HG02840 (cell line): ENCODE measurements around the gene HLA-DMA.

Source experiments
- ATAC-seq: cut with Tn5 transposase; IDR thresholded peaks from one replicate; pipeline ENCODE4 v1.9.1; 2021; ENCODE audit warnings: mild to moderate bottlenecking, moderate library complexity, moderate number of reproducible peaks; ENCODE audit not compliant: unreplicated experiment, low FRiP score

The HLA-DMA gene

GRCh38 chr6:32975886-32976285 lies 23.0 kb upstream of the HLA-DMA start:
- no peak for ATAC-seq

DNA sequence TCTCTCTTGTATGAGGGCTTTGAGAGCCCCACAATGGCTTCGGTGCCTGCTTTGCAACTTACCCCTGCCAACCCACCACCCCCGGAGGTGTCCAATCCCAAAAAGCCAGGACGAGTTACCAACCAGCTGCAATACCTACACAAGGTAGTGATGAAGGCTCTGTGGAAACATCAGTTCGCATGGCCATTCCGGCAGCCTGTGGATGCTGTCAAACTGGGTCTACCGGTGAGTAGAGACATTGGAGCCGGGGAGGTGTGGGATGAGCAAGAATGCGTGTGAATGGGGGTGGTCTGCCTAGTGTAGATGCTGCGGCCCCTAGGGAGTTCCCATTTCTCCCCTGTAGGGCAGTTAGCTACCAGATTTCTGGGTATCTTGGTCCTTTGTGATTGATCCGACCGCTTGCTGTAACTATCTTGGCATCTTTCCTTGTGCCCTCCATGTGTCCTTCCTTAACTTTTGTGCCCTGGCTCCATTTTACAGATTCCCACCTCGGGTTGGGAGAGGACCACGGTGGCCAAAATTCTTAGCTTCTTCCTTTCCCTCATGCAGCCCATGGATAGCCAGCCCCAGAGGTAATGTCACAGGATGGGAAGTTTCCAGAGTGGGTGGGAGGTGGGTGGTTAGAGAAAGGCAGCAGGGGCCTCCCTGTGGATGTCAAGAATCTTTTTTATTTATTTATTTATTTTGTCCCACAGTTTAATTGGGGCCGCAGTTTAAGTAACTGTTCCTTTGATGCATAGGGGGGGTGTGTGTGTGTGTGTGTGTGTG lies 21.8 kb upstream of the HLA-DMA start:
- ATAC-seq = no peak

- ATAC-seq = no peak
These were observed 21.1 kb upstream of the HLA-DMA start for GRCh38 chr6:32974016-32974333.

DNA sequence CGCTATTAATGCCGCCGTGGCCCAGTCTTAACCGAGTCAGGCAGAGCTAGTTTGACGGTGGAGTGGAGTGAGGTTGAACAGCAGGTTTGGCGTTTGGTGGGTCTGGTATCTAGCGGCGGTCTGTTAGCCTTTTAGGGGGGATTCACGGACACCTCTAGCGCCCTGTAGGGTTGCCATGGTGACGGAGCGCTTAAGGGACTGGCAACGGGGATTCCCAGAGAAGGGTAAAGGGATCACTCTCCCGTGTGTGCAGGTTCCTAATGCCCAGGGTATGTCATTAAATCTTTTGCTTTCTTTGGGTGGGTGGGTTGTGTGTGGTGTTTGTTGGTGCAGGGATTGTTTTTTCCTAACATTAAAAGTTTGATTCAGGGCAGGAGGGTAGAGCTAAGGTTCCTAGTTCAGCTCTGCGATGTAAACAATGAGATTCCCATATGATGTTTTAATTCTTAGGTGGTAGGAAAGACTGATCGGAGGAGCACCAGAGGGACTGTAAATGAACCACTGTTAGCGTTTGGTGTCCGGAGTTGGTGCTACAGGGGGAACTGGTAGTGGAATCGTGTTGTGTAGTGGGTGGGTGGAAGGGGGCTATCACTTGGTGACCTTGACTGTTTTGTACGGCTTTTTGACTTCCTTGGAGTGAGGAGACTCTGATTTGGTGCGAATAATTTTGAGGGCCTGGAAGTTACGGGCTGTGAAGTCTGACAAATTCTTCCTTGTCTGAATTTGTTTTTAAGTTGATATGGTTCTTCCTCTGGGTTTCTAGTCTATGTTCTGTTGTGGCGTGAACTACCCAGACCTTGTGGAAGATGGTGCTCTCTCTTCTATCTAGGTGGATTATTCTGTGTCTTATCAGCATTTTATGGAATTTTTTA lies 20.5 kb upstream of the HLA-DMA start:
- no peak for ATAC-seq

- no peak for ATAC-seq
These were observed 19.7 kb upstream of the HLA-DMA start for GRCh38 chr6:32972353-32973143.

DNA sequence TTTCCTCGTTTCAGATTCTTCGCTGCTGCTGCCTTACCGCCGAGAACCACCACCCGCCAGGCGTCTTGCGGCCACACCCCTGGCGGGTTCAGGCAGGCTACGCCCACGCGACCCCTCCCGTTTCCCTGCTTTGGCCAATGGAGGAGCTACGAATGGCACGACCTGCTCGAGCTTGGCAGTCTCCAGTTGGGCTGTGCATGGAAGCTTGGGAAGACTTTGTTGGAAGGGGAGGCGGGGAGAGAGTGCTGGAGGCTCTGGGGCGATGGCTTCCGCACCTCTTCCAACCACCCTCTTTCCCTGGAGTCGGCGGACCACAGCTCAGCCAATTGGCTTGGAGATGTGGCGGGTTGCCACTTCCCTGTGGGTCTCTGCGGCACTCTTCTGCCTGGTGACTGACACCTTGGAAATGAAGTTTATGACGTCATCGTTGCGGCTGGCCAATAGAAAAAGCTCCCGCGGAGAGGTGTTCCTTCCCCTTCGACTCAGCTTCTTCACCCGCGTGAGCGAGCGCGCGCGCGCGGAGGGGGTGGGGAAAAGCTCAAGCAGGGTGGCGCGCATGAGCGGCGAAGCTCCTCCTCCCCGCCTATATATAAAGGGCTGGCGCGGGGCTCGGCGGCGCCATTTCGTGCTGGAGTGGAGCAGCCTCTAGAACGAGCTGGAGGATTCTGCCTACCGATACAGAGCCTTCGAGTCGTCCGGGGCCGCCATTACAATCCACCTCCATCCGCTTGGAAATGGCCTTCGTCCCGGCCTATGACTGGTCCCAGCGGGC lies 18.9 kb upstream of the HLA-DMA start:
- peak; percentile 44 for ATAC-seq

DNA sequence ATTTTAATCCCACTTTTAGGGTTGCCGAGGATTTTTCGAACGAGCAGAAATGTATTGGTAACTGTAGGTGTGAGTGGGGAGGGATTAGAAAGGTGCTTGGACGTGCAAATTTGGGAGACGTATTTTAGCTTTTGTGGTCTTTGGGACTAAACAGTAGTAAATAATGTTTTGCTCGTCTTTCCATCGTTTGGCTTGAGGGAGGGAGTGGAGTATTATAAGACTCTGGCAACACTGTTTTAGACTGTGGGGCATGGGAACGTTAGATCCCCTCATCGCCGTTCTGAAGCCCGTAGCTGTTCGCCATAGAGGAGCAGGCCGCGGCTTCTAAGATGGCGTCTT lies 18.3 kb upstream of the HLA-DMA start:
- ATAC-seq = no peak

GRCh38 chr6:32970413-32971241 lies 17.7 kb upstream of the HLA-DMA start:
- ATAC-seq = no peak

DNA sequence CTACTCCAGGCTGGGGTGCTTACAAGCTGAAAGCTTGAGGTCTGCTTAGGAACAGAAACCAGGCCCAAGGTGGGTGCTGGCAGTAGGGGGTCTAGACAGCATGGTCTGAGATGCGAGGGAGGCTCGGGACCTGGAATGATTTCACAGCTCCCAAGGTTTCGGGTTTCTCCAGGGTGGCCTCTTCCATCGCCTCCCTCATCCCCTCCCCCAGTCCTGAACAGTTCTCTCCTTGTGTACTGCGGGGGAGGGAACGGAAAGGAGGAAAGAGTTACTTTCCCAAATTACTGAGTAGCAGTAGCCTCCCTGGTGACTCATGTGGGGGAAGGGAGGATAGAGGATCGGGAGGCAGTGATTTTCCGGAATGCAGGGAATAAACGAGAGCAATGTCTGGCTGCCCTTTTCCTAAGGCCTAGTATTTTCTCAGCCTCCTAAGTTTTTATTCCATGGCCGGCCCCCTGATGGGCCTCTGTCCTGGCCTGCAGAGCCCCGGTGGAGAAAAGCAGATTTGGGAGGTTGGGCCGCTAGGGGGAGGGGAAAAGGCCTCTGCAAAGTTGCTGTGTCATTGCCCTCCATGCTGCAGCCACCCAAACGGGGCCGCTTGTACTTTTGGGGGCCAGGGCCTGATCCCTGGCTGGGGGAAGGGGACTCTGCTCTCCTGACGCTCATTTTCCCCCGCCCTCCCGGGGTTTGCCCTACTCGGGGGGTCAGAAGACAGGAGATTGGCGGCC lies 17.0 kb upstream of the HLA-DMA start:
- ATAC-seq = no peak

- ATAC-seq = no peak
These were observed 16.2 kb upstream of the HLA-DMA start for GRCh38 chr6:32968867-32969684.

- ATAC-seq = peak; percentile 41
These were observed 15.4 kb upstream of the HLA-DMA start, which contains the start of gene BRD2 for GRCh38 chr6:32968093-32968866. Gene BRD2 (plus strand): TSS chr6:32968594. CDS start chr6:32972899, 4,305 bp downstream.

- no peak for ATAC-seq
These were observed 14.5 kb upstream of the HLA-DMA start for GRCh38 chr6:32967151-32968091.

DNA sequence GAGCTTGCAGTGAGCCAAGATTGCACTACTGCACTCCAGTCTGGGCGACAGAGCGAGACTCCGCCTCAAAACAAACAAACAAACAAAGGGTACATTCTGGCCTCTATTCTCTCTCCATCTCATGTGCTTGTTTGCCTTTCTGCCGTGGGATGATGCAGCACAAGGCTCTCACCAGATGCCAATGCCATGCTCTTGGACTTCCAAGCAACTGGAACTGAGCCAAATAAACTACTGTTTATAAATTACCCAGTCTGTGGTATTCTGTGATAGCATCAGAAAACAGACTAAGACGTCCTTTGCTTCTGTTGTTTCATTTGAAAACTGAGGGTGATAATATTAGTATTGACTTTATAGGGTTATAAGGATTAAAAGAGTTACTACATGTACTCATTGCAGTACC lies 11.9 kb upstream of the HLA-DMA start:
- ATAC-seq = no peak

DNA sequence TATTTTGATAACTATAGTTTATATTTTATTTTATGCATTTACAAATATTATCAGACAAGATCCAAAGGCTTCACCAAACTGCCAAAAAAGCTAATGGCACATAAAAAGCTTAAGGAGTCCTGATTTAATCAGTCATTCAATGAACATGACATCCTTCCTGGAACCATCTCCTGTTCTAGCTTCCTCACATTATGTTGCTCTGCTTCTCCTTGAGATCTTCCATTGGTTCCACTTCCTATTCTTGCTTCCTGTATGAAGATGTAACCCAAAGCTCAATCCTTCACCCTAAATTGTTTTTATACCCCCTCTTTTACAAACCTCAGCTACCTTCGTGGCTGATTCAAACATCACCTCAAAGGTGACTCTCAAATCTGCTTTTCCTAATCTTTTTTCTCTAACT lies 11.0 kb upstream of the HLA-DMA start:
- no peak for ATAC-seq

GRCh38 chr6:32962213-32962826 lies 9.4 kb upstream of the HLA-DMA start:
- ATAC-seq = no peak

DNA sequence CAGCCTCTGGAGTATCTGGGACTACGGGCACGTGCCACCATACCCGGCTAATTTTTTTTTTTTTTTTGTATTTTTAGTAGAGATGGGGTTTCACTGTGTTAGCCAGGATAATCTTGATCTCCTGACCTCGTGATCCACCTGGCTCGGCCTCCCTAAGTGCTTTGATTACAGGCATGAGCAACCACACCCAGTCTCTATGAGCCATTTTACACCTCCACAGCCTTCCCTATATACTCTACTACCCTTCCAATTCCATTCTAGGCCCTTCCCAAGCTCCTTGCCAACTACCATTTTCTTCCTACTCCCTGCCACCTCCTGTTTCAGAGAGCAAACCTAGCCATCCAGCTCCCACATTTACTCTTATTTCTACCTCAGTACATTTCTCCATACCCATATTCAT lies 7.7 kb upstream of the HLA-DMA start:
- ATAC-seq = no peak
